Lung (tissue), 12 donors: ENCODE data around the gene NLRP14. TPM values are rescaled to one million over a fixed set of nuclear protein-coding genes. Genes with fewer than 3 reads are reported as not detected.

ENCODE experiments used
- ATAC-seq: fragments of 200-7000 bp; cut with Tn5 transposase; one replicate; pipeline ENCODE4 v1.9.1; 2020; ENCODE audit warnings: moderate number of reproducible peaks; ENCODE audit not compliant: insufficient read depth, low FRiP score
- DNase-seq, 3 donors: peaks; one replicate each; pipeline ENCODE4 v3.0.0-alpha.2; 2013 to 2017
- H3K27ac ChIP-seq, 2 donors: one replicate each; pipeline ENCODE4 v1.5.1; 2013; ENCODE audit warnings: mild to moderate bottlenecking in 2 of 2, moderate library complexity in 2 of 2, control low read depth in 1 of 2, inconsistent platforms in 1 of 2, low read depth in 1 of 2, low read length in 1 of 2
- H3K27me3 ChIP-seq, 3 donors: one replicate each; pipeline ENCODE4 v1.5.1; 2013; ENCODE audit warnings: low read length in 2 of 3; ENCODE audit not compliant: control insufficient read depth in 3 of 3, insufficient read depth in 3 of 3
- H3K36me3 ChIP-seq, 4 donors: one replicate each; pipeline ENCODE4 v1.5.1; 2013; ENCODE audit warnings: low read length in 4 of 4, mild to moderate bottlenecking in 1 of 4, moderate library complexity in 1 of 4; ENCODE audit not compliant: control insufficient read depth in 4 of 4, insufficient read depth in 4 of 4
- H3K4me1 ChIP-seq, 5 donors: one replicate each; pipeline ENCODE4 v1.5.1; 2013; ENCODE audit warnings: low read length in 5 of 5, mild to moderate bottlenecking in 2 of 5, moderate library complexity in 1 of 5; ENCODE audit not compliant: control insufficient read depth in 5 of 5, insufficient read depth in 5 of 5
- H3K4me3 ChIP-seq: one replicate; pipeline ENCODE4 v1.5.1; 2013; ENCODE audit warnings: mild to moderate bottlenecking, control low read depth, moderate library complexity
- H3K9ac ChIP-seq, 2 donors: one replicate each; pipeline ENCODE4 v1.5.1; 2013; ENCODE audit warnings: low read length in 2 of 2, control low read depth in 1 of 2; ENCODE audit not compliant: insufficient read depth in 1 of 2
- H3K9me3 ChIP-seq, 4 donors: one replicate each; pipeline ENCODE4 v1.5.1; 2013; ENCODE audit warnings: low read length in 3 of 4, mild to moderate bottlenecking in 1 of 4, moderate library complexity in 1 of 4; ENCODE audit not compliant: control insufficient read depth in 4 of 4, insufficient read depth in 3 of 4
- WGBS, 2 donors: extraction: QIAGEN DNeasy Blood & Tissue Kit; methylation state at CpG; one replicate each; pipeline ENCODE4 v1.1.7; 2013; 5-methylcytosine and 5-hydroxymethylcytosine counted together
- polyA plus RNA-seq, 2 donors: library from polyadenylated mRNA; stranded (reverse); fragments of 200-250 nt; gene quantifications; one replicate each; pipeline ENCODE4 v1.2.1, GENCODE V29; 2013
- total RNA-seq, 2 donors: library from RNA; depleted of rRNA in 1 of 2; stranded (reverse); fragments of >200 nt in 1 of 2; gene quantifications; one replicate each; pipeline ENCODE4 v1.2.1, GENCODE V29; 2014 to 2021
- TF ChIP-seq, protein P1 (sequence below): IDR thresholded peaks from 2 replicates; pipeline ENCODE4 v1.5.1; 2012; ENCODE audit warnings: mild to moderate bottlenecking; ENCODE audit errors: control extremely low read depth, extremely low read depth
- donor health status: control.
- donor health status: control.
- donor health status: Bipolar disorder and iron deficiency.
- donor health status: healthy.
- donor health status: DM: yes; HTN: yes; CAD: no.

NLRP14 gene
- total and polyA plus RNA-seq, 4 donors, result 0.01 to 0.31 (median 0.15) TPM; not detected in 1

- Histone ChIP-seq H3K27me3 (peaks cover 0 to 6% (median 0%) of the 10 kb centered on the region in 3 donors), H3K36me3 (no peaks in the 10 kb centered on the region), H3K9me3 (peaks cover 0 to 3% (median 0%) of the 10 kb centered on the region in 4 donors), H3K4me1 (peaks cover 0 to 17% (median 0%) of the 10 kb centered on the region in 5 donors), H3K27ac (no peak overlapping the region), H3K4me3 (no peak overlapping the region), H3K9ac (no peak overlapping the region)
- no peak for ATAC-seq
- no peak for DNase-seq
- whole genome bisulfite sequencing, 2 donors, result 91 to 92% methylated on average over 5 of the region's 5 CpGs
- TF ChIP-seq, protein P1, sequence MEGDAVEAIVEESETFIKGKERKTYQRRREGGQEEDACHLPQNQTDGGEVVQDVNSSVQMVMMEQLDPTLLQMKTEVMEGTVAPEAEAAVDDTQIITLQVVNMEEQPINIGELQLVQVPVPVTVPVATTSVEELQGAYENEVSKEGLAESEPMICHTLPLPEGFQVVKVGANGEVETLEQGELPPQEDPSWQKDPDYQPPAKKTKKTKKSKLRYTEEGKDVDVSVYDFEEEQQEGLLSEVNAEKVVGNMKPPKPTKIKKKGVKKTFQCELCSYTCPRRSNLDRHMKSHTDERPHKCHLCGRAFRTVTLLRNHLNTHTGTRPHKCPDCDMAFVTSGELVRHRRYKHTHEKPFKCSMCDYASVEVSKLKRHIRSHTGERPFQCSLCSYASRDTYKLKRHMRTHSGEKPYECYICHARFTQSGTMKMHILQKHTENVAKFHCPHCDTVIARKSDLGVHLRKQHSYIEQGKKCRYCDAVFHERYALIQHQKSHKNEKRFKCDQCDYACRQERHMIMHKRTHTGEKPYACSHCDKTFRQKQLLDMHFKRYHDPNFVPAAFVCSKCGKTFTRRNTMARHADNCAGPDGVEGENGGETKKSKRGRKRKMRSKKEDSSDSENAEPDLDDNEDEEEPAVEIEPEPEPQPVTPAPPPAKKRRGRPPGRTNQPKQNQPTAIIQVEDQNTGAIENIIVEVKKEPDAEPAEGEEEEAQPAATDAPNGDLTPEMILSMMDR, result no peak
Measured at GRCh38 chr11:7021318-7021717, 1.0 kb downstream of the NLRP14 start.

DNA sequence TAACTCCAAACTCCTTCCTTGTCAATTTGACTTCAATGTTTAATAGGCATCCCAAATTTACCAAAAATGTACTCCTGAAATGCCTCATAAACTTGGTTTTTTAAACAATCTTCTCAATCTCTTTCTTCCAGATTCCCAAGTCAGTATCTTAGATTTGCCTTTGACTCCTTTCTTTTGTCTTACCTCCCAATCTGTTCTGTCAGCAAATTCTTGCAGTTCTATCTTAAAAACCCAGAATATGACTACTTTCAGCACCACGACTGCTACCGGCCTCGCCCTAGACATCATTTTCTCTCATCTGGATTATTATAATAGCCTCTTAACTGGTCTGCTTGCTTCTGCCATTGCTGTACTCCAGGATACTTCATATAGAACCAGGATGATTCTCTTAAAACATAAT, 7.9 kb downstream of the NLRP14 start:
- DNase-seq, result no peak
- ATAC-seq, result no peak
- Histone ChIP-seq H3K27me3 (peaks cover 0 to 9% (median 3%) of the 10 kb centered on the region in 3 donors), H3K36me3 (no peaks in the 10 kb centered on the region), H3K9me3 (no peaks in the 10 kb centered on the region), H3K4me1 (no peaks in the 10 kb centered on the region), H3K27ac (no peak overlapping the region), H3K9ac (no peak overlapping the region), H3K4me3 (no peak overlapping the region)
- TF ChIP-seq, protein P1, result no peak
- 89 to 94% methylated on average over 3 of the region's 3 CpGs for WGBS, 2 donors

- TF ChIP-seq, protein P1, result no peak
- Histone ChIP-seq H3K4me1 (no peaks in the 10 kb centered on the region), H3K27ac (no peak overlapping the region), H3K4me3 (no peak overlapping the region), H3K9me3 (no peaks in the 10 kb centered on the region), H3K36me3 (no peaks in the 10 kb centered on the region), H3K9ac (no peak overlapping the region), H3K27me3 (peaks cover 0 to 5% (median 3%) of the 10 kb centered on the region in 3 donors)
- ATAC-seq, result no peak
- DNase-seq, result no peak
- WGBS, 2 donors, result 84 to 90% methylated on average over 16 of the region's 16 CpGs
Measured at GRCh38 chr11:7030836-7031235, 10.6 kb downstream of the NLRP14 start.

DNA sequence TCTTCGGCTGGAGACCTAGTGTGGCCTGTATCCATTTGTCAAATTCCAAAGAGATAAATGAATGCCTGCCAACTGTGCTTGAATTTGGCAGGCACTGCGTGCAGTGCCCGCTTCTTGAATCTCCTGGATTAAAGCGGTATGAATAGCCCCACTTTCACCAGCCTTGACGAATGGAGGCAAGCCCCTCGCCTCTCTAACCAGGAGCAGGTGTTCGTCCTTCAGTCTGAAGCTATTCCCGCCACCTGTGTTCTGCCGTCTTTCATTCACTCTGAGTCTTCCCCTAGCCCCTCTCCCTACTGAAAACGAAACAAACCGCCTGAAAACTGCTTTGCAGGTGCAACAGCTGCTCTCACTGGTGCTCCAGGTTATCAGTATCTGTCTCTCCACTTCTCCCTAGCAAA, 11.2 kb downstream of the NLRP14 start:
- no peak for ATAC-seq
- Histone ChIP-seq H3K27ac (no peak overlapping the region), H3K9me3 (no peaks in the 10 kb centered on the region), H3K27me3 (peaks cover 0 to 5% (median 3%) of the 10 kb centered on the region in 3 donors), H3K9ac (no peak overlapping the region), H3K4me1 (no peaks in the 10 kb centered on the region), H3K4me3 (no peak overlapping the region), H3K36me3 (no peaks in the 10 kb centered on the region)
- WGBS, 2 donors, result 74 to 83% methylated on average over 11 of the region's 11 CpGs
- no peak for DNase-seq
- TF ChIP-seq, protein P1, result no peak
